Fibroblast of upper back skin (primary cell): ENCODE data around the gene CDC42BPA.
A peak's percentile ranks its signal among the peaks of the same experiment; 100 is the strongest.
"Not testable (repeated sequence)": the region's sequence is repeated elsewhere in the genome, so short reads cannot be mapped to it uniquely, and the experiment has no call there.

Source experiments
- DNase-seq: peaks from one replicate; pipeline ENCODE4 v3.0.0-alpha.2; 2013

CDC42BPA gene

DNA sequence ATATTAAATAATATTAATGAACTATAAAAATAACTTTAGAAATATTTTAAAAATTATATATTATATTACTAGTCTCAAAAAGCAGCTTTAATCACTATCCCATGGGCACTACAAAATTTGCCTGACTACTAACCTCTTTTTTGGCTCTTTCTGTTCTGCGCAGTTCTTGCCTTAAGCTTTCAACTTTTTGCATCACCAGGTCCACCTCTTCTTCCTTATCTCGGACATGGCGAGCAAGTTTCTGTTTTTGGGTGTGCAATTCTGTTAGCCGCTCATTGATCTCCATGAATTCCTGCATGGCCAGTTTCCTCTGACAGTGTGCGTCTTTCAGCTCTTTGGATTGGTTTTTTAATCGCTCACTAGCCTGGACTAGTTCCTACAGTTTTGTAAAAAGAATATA lies 205.8 kb downstream of the CDC42BPA start:
- no peak for DNase-seq

- DNase-seq, result no peak
These were observed 206.5 kb downstream of the CDC42BPA start for GRCh38 chr1:227111782-227112181.

DNA sequence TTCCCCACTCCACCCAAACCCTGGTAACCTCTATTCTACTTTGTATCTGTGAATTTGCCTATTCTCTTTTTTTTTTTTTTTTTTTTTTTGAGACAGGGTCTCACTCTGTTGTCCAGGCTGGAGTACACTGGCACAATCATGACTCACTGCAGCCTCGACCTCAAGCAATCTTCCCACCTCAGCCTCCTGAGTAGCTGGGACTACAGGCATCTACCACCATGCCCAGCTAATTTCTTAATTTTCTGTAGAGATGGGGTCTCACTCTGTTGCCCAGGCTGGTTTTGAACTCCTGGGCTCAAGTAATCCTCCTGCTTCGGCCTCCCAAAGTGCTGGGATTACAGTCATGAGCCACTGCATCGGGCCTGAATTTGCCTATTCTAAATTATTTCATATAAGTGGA lies 213.0 kb downstream of the CDC42BPA start:
- DNase-seq, result not testable (repeated sequence)

DNA sequence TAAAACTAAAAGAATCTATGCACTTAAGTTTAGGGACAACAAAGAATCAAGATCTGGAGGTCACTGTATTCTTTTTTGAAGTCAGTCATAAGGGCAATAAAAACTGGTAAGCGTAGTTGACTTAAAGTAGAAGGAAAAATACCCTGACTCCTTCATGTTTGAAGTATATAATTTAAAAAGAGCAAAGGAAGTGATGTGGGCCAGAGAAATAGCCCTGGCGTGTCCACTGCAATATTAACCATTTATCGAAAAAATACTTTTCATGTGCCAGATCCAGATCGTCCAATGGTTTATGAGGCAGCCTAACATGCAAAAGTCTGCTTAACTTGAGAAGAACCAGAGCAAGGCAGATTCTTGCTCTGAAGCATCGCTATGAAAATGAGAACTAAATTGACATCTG lies 216.2 kb downstream of the CDC42BPA start:
- DNase-seq, result no peak

DNA sequence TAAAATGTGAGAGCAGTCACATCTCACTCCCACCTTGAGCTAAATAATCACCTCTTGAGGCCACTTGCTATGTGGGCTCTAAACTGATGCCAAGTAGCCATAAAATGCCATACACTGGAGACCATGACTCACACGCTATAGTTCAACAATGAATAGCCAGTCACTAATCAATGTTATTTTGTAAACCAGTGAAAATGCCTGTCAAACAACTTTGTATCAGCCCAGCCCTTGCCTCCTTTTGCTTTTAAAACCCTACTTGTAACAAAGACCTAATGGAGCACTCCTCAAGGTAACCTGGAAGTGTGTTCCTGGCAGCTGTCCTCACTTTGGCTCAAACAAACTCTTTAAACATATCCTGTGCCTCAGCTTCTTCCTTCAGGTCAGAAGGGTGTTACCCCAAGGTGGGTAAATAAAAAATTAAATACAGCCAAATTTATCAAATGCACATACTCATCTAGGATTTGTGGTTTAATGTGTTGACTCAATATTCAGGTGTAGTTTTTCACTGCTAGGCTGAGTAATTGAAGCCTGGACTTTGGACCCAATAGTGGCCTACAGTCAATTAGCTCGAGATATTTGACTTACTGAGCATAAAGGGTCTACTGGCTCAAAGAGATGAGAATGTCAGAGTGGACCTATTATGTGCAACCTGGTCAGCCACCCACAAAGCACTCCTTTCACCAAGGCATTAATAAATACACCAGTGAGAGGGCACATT lies 223.9 kb downstream of the CDC42BPA start:
- no peak for DNase-seq

- no peak for DNase-seq
These were observed 225.0 kb downstream of the CDC42BPA start for GRCh38 chr1:227093309-227093708.

- peak; percentile 2 for DNase-seq
These were observed 226.2 kb downstream of the CDC42BPA start for GRCh38 chr1:227092069-227092468.

DNA sequence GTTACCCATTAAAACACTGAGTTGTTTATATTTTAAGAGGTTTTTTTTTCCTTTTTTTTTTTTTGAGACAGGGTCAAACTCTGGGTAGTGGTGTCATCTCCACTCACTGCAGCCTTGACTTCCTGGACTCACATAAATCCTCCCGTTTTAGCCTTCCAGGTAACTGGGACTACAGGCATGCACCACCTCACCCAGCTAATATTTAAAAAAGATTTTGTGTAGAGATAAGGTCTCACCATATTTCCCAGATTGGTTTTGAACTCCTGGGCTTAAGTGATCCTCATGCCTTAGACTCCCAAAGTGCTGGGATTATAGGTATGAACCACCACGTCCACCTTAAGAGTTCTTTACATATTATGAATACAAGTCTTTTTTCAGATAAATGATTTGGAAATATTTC lies 231.7 kb downstream of the CDC42BPA start:
- DNase-seq, result no peak

GRCh38 chr1:227082999-227083746 lies 235.1 kb downstream of the CDC42BPA start:
- no peak for DNase-seq

- DNase-seq, result no peak
These were observed 240.5 kb downstream of the CDC42BPA start for GRCh38 chr1:227077783-227078182.

DNA sequence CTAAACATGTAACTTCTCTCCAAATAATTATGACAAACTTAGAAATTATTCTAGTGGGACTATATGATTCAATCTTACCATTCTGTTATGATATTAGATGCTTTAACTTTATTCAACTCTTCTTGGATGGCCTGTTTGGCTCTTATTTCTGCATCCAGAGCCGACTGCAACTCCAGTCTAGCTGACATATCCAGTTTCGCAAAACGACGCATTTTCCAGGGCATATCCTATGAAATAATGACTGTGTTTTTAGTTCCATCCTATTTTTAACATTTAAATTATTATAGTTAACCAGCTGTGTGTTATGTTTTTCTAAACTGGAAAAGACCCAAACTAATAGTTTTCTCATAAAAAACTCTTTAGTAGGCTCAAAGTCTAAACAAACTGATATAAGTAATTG lies 244.5 kb downstream of the CDC42BPA start:
- no peak for DNase-seq

DNA sequence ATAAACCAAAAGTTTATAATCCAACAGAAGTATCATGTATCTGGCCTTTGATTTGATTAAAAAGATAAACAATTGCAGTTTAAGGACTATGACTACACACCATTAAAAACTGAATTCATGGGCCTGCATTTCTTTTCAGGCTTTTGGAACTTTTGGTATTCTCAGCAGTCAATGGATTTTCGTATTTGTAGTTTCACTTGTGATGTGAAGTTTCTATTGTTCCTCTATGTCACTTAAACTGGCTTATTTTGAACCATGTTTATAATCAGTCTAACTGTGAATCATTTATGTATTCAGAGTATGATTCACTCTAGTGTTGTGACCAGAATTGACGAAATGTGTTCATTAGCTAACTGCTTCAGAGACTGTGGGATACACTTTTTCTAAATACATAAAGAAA lies 245.3 kb downstream of the CDC42BPA start:
- DNase-seq, result no peak

- no peak for DNase-seq
These were observed 246.3 kb downstream of the CDC42BPA start for GRCh38 chr1:227071895-227072587.

DNA sequence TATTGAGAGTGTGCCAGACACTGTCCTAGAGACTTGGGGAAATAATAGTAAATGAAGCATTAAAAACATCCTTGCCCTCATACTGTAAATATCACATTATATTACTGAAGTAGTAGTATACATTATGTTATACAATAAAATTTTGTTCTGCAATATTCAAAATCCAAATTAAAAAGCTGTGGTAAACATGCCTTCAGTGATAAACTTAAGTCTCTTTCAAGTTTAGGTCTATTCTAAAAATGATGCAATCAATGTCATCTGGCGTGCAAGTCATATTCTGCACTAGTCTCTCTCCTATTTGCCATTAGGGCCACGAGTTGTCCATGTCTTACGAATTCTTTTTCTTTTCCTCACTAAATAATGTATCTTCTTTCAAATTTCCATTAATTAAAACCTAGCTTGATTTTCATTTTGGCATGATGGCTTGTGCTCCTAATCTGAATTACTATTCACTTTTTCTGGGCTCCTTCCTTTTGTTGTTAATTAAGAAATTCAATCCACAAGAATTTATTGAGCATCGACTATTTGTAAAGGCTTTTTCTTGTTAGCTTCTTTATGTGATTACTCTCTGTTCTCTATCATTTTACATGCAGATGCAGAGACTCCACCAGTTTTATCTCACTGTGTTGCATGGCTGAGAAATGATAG lies 247.5 kb downstream of the CDC42BPA start:
- DNase-seq, result peak; percentile 29

DNA sequence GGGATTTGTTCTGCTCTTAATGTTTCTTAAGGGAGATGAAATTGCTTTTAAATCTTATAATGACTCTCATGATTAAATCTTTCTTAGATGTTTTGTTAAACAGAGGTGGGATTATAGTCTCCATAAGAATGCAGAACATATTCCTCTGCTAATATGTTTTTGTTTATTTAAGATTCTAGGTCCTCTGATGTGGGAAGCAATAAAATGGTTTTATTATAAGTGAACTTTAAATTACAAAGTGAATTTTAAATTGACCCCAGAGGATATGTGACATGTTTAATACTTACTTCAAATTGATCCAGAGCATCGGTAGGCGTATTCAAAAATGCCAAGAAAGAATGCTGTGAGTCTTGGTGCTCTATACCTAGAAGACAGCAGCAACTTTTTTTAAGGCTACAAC lies 248.8 kb downstream of the CDC42BPA start:
- no peak for DNase-seq

- peak; percentile 3 for DNase-seq
These were observed 249.4 kb downstream of the CDC42BPA start for GRCh38 chr1:227068883-227069282.

DNA sequence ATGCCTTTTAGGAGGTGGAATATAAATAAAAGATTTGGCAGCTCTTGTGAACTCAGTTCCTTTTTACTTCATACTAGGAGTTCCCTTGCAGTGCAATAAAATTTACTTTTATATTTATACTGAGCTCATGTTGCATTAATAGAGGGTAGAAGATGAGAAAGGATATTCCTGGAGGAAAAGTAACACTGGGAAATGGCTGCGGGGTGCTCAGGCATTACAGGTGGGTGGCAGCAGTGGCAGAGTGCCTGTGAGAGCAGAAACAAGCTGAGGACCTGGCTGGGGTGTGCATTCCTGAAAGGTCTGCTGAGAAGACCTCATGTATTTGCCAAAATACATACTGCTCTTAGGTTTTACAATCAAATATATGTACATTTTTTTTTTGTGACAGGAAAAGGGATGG lies 251.3 kb downstream of the CDC42BPA start:
- no peak for DNase-seq

DNA sequence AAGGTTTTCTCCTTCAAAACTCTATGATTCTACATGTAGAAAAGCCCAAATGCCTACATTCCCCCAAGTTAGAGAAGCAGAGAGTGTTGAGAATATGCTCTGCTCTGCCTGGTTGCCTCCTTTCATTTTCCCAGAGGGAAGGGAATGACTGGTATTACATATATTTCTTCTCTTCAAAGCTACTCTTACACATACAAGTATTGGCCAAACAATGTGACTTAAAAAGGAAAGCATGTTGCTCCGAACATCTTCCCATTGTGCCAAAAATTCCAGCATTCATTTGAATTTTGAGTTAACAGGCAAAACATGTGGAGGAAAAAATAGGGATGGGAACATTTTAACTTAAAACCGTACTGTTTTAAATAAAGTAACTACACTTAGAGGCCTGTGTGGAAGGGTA lies 253.0 kb downstream of the CDC42BPA start:
- peak; percentile 36 for DNase-seq

DNA sequence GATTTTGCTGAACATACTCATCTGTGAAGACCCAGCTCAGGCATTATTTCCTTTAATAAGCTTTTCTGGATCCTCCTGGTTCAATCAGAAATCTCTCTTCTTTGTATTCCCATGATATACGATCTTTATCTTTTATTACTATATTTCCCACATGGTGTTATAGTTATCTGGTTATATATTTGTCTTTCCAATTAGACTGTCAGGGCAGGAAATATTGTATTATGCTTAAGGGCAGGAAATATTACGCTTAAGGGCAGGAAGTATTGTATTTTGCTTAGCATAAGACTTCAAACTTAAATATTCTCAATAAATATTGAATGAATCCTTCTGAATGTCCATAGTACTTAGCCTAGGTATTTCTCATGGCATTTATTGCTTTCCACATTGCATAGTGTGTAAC lies 256.0 kb downstream of the CDC42BPA start:
- DNase-seq, result no peak

- DNase-seq, result no peak
These were observed 259.2 kb downstream of the CDC42BPA start for GRCh38 chr1:227059076-227059475.

DNA sequence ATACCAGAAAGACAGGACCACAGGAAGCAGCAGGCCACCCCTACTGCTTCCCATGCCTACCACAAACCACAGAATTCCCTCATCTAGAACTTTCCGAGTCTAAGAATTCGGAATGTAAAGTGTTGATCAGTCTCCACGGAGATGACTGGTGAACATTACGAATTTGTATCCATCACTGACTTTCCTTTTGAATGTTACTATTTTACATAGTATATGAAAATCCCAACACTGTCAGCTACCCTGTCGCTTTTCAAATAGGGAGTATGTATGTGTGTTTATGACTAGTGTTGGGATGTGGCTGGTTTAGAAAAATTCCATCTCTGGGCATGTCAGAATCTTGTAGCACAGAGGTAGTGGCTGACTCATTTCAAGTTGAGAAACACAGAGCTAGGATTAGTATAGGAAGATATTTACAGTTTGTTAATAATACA lies 260.0 kb downstream of the CDC42BPA start:
- DNase-seq, result peak; percentile 57

- no peak for DNase-seq
These were observed 269.0 kb downstream of the CDC42BPA start for GRCh38 chr1:227049253-227049652.

GRCh38 chr1:227043755-227044154 lies 274.5 kb downstream of the CDC42BPA start:
- DNase-seq, result peak; percentile 50
